HG02798 (cell line): ENCODE data around the gene ADGRL3.
"Not testable (repeated sequence)": the region's sequence is repeated elsewhere in the genome, so short reads cannot be mapped to it uniquely, and the experiment has no call there.

Source experiments
- ATAC-seq: cut with Tn5 transposase; IDR thresholded peaks from one replicate; pipeline ENCODE4 v1.9.1; 2021; ENCODE audit warnings: mild to moderate bottlenecking; ENCODE audit not compliant: unreplicated experiment, poor library complexity

ADGRL3 gene

DNA sequence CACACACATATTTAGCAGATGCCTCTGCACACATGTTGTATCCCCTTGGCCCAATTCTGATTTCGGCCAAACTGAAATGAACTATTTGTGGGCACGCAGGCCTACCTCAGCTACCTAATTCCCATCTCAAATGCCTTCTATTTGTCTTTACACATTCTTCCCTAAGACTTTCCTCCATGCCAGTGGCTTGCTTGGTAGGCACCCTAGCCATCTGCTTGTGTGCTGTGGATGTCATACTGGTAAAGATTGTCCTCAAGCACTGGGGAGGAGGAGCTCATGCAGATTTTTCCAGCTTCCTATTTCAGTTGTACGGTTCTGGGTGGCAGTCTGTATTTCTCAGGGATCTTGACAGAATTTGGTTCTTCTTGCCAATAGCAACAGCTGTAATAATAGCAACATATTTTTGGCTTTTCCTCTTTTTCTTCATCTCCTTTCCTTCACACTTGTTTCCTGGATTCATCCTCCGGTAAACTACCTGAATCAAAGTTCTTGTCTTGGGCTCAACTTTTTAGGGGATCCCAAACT is 514.3 kb downstream of the ADGRL3 start:
- ATAC-seq: no peak

DNA sequence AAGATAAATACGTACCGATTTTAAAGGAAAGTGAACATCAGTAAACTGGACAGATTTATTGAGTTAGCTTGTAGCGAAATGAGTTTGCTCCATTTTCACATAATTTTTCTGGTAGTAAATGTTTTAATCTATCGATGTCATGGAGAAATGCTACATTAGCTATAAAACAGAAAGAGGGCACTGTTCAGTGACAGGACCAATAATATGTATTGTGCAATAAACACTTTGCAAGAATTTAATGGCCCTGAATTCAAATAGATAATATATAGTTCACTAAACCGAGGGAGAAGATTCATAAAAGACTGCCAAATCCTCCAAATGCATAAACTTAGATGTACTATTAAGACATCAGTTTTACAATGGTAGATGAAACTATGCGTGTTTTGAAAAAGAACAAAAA is 516.3 kb downstream of the ADGRL3 start:
- ATAC-seq: no peak

DNA sequence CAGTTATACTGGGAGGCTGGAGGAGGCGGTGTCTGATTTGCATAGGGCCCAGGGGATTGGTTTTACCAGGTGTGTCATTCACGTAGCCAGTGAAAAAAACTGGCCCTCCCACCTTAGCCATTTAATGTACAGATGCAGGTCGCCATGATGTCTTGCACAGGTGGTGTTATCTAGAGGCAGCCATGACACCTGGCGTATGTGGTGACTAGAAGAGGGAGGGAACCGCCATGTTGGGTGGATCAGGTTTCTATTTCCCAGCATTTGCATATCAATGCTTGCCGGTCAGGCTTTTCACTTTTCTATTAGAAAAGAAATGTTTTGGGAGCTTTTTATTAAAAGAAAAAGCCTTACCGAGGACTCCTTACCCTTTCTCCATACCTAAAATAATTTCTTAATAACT is 523.4 kb downstream of the ADGRL3 start:
- no peak for ATAC-seq

DNA sequence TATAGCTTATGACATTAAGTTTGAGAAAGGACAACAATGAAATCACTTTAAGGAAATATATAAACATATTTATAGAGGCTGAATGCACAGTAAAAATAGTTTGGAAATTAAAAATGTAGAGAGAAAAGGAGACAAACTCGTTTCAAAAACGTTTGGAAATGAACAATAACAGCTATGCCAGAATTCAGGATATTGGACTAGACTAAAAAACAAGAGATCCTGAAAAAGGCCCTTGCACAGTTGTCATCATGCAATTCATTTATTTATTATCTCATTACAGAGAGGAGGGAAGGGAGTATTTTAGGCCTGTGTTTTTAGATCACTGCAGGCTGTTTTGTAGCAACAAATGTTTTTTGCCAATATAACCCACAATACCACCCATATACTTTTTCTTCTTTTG is 527.2 kb downstream of the ADGRL3 start:
- no peak for ATAC-seq

DNA sequence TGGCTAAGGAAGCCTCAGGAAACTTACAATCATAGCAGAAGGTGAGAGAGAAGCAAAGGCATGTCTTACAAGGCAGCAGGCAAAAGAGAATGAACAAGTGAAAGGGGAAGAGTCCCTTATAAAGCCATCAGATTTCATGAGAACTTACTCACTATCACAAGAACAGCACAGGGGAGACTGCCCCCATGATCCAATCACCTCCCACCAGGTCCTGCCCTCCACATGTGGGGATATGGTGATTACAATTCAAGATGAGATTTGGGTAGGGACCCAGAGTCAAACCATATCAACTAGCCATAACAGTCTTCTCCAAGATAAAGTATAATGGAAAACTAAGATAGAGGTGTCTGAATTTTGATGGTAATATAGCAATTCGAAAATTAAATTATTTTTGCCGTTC is 534.3 kb downstream of the ADGRL3 start:
- ATAC-seq: no peak

DNA sequence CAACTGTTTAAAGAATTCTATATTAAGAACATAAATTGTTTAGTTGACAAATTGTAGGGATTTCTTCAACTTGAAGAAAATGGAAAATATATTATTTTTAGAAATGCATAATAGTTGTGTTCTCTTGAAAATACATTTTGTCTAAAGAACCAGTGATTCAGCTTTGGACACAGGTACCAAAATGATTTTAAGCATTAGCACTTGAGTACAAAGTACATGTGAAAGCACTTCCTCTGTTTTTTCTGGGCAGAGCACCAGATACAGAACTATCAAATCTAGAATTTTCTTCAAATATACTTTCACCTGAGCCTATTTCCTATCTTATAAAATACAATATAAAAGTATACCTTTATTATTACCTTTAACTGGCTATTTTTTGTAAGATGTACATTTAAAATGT is 539.8 kb downstream of the ADGRL3 start:
- ATAC-seq: no peak

DNA sequence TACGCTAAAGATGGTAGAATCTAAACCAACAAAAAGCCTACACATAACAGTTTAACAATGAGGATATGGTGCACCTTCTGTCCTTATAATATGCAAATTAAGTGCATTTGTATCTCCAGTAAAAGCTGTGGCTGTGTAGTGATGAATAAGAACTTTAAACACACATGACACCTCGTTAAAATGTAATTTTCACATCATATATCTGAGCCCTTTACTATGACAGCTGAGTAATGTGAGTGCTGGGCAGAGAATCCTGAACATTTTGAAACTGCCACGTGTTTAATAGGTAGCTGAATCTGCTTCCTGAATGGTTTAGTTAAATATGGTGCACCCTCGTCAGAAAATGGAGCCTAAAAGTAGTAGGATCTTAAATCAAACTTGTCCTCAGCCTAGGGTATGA is 540.8 kb downstream of the ADGRL3 start:
- ATAC-seq: no peak

DNA sequence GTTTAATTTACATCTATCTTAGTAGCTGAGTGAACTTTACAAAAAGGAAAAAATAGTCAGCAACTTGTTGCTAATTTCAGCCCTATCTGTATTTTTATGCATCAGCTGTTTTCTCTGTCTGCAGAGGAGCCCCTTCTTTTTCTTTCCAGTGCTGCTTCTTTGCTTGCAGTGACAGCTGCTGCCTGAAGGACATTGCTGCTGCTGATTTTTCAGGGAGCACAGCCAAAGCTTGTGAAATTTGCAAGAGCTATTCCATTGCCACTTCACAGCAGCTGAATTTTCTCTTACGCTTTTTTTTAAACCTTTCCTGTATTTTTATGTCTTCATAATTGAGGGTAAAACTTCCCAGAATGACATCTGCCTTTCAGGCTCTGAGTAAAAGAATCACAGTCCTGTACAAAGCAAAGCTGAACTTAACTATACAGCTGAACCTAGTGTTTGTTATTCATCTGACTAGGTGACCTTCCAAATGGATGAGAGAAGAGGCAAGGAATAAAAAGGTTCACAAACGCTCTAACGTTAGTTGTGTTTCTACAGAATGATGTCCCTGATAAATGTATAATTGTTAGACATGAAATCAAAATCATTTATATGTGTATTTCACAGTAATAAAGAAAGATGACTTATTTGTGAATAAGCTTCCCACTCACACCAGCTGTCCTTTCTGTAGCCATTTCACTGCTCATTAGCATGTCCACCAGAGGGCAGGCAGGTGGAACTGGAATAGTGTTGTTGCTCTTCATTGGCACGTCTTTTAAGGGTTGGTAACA is 541.4 kb downstream of the ADGRL3 start:
- no peak for ATAC-seq

DNA sequence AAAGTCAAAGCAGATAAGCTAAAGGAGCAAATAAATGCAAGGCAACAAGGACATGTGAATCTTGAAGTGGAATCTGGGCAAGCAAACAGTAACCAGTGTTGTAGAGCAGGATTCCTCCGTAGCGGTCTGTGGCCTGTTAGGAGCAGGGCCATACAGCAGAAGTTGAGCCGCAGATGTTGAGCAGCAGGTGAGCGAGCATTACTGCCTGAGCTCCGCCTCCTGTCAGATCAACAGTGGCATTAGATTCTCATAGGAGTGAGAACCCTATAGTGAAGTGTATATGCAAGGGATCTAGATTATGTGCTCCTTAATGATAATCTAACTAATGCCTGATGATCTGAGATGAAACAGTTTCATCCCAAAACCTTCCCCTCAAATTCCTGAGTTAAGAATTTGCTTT is 550.7 kb downstream of the ADGRL3 start:
- no peak for ATAC-seq

DNA sequence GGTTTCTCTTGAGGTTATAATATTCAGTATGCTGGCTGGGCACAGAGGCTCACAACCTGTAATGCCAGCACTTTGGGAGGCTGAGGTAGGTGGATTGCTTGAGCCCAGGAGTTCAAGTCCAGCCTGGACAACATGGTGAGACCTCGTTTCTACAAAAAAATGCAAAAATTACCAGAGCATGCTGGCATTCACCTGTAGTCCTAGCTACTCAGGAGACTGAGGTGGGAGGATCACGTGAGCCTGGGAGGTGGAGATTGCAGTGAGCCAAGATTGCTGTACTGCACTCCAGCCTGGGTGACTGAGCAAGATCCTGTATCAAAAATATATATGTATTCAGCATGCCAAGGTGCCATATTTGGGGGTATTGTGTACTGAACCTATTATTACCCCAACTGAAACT is 552.5 kb downstream of the ADGRL3 start:
- no peak for ATAC-seq

DNA sequence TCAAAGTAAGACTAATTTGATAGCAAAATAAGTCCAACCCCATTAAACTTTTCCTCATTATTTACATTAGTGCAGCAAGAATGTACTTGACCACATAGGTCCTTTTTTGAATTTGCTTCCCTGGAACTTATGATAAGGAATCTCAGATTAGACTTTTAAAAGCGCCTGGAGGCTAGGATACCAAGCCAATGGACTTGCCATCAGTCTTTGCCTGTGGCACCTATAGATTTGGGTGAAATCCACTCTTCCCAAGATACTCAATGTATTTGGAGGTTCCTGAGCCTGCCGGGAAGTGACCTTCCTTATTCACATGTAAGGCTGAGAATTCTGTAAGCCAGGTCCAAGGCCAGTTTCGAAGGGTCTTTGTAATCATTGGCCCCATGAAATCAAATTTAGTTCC is 553.6 kb downstream of the ADGRL3 start:
- ATAC-seq: no peak

DNA sequence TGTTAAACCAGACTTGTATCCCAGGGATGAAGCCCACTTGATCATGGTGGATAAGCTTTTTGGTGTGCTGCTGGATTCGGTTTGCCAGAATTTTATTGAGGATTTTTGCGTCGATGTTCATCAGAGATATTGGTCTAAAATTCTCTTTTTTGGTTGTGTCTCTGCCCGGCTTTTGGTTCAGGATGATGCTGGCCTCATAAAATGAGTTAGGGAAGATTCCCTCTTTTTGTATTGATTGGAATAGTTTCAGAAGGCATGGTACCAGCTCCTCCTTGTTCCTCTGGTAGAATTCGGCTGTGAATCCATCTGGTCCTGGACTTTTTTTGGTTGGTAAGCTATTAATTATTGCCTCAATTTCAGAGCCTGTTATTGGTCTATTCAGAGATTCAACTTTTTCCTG is 556.8 kb downstream of the ADGRL3 start:
- not testable (repeated sequence) for ATAC-seq

DNA sequence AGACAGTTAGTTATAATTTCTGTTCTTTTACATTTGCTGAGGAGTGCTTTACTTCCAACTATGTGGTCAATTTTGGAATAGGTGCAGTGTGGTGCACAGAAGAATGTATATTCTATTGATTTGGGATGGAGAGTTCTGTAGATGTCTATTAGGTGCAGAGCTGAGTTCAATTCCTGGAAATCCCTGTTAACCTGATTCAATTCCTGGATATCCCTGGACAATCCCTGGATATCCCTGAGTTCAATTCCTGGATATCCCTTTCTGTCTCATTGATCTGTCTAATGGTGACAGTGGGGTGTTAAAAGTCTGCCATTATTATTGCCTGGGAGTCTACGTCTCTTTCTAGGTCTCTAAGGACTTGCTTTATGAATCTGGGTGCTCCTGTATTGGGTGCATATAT is 557.9 kb downstream of the ADGRL3 start:
- not testable (repeated sequence) for ATAC-seq

DNA sequence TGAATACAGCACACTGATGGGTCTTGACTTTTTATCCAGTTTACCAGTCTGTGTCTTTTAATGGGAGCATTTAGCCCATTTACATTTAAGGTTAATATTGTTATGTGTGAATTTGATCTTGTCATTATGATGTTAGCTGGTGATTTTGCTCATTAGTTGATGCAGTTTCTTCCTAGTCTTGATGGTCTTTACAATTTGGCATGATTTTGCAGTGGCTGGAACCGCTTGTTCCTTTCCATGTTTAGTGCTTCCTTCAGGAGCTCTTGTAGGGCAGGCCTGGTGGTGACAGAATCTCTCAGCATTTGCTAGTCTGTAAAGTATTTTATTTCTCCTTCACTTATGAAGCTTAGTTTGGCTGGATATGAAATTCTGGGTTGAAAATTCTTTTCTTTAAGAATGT is 558.5 kb downstream of the ADGRL3 start:
- not testable (repeated sequence) for ATAC-seq

DNA sequence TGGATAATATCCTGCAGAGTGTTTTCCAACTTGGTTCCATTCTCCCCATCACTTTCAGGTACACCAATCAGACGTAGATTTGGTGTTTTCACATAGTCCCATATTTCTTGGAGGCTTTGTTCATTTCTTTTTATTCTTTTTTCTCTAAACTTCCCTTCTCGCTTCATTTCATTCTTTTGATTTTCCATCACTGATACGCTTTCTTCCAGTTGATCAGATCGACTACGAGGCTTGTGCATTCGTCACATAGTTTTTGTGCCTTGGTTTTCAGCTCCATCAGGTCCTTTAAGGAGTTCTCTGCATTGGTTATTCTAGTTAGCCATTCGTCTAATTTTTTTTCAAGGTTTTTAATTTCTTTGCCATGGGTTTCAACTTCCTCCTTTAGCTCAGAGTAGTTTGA is 559.1 kb downstream of the ADGRL3 start:
- ATAC-seq: not testable (repeated sequence)

DNA sequence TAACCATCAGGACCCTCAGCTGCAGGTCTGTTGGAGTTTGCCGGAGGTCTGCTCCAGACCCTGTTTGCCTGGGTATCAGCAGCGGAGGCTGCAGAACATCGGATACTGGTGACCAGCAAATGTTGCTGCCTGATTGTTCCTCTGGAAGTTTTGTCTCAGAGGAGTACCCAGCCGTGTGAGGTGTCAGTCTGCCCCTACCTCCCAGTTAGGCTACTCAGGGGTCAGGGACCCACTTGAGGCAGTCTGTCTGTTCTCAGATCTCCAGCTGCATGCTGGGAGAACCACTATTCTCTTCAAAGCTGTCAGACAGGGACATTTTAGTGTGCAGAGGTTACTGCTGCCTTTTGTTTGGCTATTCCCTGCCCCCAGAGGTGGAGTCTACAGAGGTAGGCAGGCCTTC is 559.8 kb downstream of the ADGRL3 start:
- ATAC-seq: not testable (repeated sequence)

DNA sequence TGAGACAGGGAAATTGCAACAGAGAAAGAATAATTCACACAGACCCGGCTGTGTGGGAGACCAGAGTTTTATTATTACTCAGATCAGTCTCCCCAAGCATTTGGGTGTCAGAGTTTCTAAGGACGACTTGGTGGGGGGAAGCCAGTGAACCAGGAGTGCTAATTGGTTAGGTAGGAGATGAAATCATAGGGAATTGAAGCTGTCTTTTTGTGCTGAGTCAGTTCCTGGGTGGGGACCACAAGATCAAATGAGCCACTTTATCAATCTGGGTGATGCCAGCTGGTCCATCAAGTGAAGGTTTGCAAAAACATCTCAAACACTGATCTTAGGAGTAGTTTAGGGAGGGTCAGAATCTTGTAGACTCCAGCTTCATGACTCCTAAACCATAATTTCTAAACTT is 560.7 kb downstream of the ADGRL3 start:
- ATAC-seq: no peak

DNA sequence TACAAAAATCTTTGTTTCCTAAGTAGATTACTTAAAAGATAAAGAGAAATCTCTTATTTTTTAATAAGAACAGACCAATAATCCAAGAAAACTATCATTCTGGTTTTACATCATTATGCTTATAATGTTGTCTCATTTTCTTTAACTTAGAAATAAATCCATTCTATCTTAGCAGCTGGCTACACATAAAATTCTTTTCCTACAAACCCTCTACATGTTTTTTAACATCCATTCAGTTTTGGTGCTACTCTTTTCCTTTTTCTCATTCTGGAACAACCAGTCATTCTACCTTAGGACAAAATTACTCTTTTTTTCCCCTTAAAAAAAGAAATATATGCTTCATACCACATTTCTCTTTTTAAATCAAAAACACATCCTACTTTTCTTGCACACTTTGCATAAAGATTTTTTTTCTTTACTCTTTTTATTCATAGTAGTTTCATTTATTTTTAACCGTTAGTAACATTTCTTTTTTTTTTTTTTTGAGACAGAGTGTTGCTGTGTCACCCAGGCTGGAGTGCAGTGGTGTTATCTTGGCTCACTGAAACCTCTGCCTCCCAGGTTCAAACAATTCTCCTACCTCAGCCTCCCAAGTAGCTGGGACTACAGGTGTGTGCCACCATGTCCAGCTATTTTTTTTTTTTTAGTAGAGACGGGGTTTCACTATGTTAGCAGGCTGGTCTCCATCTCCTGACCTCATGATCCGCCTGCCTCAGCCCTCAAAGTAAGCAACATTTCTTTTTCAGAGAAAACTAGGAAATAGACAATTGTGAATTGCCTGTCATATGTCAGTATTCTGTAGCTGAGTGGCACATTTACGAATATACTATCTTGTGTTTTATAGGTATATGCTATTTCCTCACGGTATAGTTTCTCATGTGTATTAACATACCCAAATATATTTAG is 562.8 kb downstream of the ADGRL3 start:
- ATAC-seq: no peak

DNA sequence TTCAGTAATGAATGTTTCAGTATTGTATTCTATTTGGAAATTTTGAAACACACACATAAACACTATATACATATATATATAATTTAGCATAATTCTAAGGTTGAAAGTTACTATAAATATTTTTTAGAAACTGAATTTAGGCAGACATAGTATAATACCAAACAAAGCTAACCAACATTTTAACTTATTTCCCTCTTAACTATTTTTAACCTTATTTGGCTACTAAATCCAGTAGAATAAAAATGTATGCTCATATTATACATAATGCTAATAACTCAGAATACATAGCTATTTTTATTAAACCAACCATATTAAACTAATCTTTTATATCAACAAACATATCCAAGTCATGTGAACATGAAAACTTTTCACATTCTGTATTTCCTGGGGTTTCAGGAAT is 563.6 kb downstream of the ADGRL3 start:
- no peak for ATAC-seq

DNA sequence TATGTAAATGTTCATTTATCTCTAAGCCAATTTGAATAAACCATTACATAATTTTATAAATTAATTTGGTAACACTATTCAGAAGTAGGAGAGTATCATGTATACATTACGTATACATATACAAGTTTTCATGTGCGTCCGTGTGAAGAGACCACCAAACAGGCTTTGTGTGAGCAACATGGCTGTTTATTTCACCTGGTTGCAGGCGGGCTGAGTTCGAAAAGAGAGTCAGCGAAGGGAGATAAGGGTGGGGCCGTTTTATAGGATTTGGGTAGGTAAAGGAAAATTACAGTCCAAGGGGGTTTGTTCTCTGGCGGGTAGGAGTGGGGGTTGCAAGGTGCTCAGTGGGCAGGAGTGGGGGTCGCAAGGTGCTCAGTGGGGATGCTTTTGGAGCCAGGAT is 564.0 kb downstream of the ADGRL3 start:
- ATAC-seq: not testable (repeated sequence)

DNA sequence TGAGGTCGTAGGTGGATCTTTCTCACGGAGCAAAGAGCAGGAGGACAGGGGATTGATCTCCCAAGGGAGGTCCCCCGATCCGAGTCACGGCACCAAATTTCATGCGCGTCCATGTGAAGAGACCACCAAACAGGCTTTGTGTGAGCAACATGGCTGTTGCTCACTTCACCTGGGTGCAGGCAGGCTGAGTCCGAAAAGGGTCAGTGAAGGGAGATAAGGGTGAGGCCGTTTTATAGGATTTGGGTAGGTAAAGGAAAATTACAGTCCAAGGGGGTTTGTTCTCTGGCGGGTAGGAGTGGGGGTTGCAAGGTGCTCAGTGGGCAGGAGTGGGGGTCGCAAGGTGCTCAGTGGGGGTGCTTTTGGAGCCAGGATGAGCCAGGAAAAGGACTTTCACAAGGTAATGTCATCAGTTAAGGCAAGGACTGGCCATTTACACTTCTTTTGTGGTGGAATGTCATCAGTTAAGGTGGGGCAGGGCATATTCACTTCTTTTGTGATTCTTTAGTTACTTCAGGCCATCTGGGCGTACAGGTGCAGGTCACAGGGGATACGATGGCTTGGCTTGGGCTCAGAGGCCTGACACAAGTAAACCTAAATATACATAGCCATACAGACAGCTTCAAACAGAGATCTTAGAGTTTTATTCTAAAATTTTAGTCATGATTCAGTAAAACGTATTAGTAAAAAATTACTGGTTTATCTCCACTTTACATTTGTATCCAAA is 569.5 kb downstream of the ADGRL3 start:
- ATAC-seq: not testable (repeated sequence)
